ENCODE data around the gene KRT16.
"Not testable (repeated sequence)": the region's sequence is repeated elsewhere in the genome, so short reads cannot be mapped to it uniquely, and the experiment has no call there.

DNA sequence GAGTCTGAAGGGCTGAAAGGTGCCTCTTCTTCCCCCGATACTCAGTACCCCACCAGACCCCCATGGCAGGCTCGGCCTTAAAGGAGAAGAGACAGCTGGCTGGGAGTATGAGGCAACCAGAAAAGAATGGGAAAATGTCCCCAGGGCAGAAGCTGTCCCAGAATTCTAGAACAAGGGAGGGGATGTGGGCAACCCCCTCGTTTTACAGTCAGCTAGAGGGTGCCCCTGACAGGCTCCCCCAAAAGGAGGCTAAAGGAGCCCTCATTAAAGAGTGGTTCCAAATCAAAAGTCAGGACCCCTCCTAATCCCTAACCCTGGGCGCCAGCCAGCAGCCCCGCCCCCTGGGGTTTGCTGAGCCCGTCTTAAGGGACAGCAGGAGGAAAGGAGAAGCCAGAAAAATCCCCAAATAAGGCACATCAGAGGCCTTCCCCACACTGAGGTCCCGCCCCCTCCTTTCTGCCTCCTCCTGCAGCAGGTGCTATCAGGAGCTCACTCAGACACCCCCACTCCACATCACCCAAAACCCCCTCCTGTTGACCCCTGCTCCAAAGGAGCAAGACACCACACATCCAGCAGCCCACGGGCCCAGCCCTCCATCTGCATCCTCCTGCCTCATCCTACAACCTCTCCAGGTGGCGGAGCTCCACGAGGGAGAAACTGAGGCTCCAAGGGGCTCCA lies 10.8 kb upstream of the KRT16 start:
- TF ChIP-seq, protein P1, sequence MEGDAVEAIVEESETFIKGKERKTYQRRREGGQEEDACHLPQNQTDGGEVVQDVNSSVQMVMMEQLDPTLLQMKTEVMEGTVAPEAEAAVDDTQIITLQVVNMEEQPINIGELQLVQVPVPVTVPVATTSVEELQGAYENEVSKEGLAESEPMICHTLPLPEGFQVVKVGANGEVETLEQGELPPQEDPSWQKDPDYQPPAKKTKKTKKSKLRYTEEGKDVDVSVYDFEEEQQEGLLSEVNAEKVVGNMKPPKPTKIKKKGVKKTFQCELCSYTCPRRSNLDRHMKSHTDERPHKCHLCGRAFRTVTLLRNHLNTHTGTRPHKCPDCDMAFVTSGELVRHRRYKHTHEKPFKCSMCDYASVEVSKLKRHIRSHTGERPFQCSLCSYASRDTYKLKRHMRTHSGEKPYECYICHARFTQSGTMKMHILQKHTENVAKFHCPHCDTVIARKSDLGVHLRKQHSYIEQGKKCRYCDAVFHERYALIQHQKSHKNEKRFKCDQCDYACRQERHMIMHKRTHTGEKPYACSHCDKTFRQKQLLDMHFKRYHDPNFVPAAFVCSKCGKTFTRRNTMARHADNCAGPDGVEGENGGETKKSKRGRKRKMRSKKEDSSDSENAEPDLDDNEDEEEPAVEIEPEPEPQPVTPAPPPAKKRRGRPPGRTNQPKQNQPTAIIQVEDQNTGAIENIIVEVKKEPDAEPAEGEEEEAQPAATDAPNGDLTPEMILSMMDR (IDR thresholded peaks at IDR 0.05; ENCODE audit: insufficient read depth, low read depth, low read length) = not testable (repeated sequence)
- TF ChIP-seq EZH2 (IDR thresholded peaks at IDR 0.05; ENCODE audit: insufficient read depth, low read length) = not testable (repeated sequence)
